GM21723 (cell line): ENCODE data around the gene CUBN.
A peak's percentile ranks its signal among the peaks of the same experiment; 100 is the strongest.
"Not testable (repeated sequence)": the region's sequence is repeated elsewhere in the genome, so short reads cannot be mapped to it uniquely, and the experiment has no call there.

ENCODE experiments used
- ATAC-seq: cut with Tn5 transposase; IDR thresholded peaks from one replicate; pipeline ENCODE4 v1.9.1; 2021; ENCODE audit warnings: mild to moderate bottlenecking, moderate library complexity; ENCODE audit not compliant: unreplicated experiment

CUBN gene

DNA sequence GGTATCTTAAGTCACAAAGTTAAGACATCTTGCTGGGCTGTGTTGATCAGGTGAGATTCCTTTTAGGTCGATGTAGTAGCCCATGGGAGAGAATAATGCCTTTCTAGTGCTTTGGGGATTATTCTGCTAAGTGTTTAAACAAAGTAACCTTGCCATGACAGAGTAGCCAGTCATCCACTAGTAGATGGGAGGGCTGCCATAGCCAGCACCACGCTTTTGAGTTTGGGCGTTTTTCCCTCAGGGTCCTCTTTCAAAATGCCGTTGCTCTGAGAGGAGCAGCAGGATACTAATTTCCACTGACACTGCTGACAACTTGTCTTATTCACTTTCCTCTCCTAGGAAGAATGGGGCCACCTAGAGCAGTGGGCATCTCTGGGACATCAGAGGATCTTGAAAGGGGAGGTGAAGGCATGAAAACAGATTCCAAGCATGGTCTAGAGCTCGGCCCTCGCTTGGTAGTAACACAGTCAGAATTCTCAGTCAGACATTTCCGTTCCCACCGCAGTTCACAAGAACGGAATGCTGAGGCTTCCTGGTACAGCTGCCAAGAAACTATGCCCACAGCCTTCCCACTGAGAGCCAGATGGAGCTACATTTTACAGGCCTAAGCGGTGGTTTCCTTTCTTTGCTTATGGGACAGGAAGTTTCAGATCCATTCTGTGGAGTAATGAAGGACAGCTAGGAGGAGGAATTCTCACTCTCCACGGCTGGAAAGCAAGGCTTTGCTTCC, 297.1 kb downstream of the CUBN start:
- no peak for ATAC-seq

- ATAC-seq = no peak
These were observed 300.9 kb downstream of the CUBN start for GRCh38 chr10:16828701-16829175.

DNA sequence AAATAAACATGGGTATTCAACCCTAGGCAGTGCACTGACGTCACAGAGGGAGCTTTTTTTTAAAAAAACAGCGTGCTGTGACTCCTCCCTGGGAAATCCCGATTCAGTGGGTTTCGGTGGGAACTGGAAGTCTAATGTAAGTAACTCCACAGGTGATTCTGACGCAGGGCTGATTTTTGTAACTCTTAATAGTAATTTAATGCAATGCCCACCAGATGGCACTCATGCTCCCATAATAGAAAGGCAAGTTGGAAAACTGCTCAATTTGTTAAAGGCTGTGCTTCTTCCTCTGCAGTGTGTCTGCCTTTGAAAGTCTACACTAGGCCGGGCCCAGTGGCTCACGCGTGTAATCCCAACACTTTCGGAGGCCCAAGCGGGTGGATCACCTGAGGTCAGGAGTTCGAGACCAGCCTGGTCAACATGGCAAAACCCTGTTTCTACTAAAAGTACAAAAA, 301.5 kb downstream of the CUBN start:
- ATAC-seq = peak; percentile 92

- not testable (repeated sequence) for ATAC-seq
These were observed 302.1 kb downstream of the CUBN start for GRCh38 chr10:16827474-16827873.

DNA sequence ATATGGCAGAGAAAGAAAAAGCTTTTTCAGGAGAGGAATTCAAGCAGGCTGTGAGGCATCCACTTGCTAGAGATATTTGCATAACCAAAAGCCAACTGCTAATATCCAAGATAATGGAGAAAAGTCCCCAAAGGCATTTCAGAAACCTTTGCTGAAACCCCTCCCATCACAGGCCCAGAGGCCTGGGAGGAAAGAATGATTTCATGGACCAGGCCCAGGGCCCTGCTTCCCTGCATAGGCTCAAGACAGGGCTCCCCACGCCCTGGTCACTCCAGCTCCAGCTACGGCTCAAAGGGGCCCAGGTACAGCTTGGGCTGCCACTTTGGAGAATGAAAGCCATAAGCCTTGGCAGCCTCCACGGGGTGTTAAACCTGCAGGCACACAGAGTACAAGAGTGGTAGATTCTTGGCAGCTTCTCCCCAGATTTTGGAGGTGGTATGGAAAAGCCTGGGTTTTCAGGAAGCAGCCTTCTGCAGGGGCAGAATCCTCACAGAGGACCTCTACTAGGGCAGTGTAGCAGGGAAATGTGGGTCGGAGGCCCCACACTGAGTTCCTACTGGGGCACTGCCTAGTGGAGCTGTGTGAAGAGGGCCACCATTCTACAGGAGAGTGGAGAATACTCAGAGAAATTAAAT, 306.8 kb downstream of the CUBN start:
- ATAC-seq = no peak

- ATAC-seq = no peak
These were observed 307.6 kb downstream of the CUBN start for GRCh38 chr10:16822027-16822426.

GRCh38 chr10:16820421-16820820, 309.2 kb downstream of the CUBN start:
- no peak for ATAC-seq

GRCh38 chr10:16820018-16820417, 309.6 kb downstream of the CUBN start:
- no peak for ATAC-seq

DNA sequence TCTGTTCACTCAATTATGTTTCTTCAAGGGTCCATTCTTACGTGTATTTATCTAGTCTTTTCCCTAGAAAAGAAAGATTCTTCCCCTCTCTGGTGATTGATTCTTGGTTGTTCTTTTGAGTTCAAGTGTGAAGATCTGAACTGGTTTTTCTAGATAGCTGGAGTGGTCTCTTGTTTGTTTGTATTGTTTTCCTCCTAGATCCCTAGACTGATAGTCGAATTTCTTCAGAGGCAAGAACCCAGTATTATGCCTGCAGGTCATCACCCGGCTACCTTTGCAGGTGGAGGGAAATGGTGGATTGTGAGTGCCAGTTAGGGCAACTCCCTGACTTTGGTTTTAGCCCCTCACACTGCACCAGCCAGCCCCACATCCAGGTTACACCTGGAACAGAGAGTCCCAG, 310.2 kb downstream of the CUBN start:
- ATAC-seq = no peak

GRCh38 chr10:16819026-16819425, 310.6 kb downstream of the CUBN start:
- no peak for ATAC-seq

DNA sequence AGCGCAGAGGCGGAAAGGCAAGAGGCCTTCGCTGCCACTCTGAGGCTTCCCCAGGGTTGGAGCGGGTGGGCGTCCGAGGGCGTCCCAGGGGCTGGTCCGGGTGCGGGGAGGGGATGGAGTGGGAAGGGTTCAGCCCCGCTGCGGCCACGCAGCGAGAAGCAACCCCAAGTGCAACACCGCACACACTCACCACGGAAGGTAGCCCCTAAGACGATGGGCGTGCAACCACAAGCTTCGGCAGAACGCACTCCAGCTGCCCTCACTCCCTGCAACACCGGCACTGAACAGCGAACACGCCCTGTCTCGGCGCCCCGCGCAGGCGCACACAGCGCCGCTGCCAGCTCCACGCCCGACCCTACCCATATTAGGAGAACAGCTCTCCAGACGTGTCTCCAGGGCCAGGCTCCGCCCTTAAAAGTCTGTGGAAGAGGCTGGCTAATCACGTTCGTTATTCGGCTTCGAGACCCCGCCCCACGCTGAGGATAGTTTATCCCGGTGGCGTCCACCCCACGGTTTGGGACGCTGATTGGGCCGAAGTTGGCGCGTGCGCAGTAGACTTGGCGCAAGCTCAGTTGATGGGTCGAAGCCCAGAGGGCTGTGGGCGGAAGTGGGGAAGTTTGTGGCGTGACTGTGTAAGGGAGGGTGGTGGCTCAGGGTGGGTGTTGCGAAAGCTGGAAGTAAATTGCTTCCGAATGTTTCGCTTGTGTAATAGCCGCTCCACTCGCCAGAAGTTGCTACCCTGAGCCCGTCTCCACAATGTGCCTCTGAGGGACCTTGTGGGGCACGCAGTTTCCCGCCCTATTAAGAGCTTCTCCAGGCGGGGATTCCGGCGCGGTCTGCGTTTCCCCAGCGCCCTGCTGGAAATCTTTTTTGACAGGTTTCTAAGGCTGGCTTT, 312.2 kb downstream of the CUBN start, which contains the start of gene RSU1:
TSS of gene RSU1 (minus strand) at position 300 of the 895 bp plus-strand sequence. CDS start 343 bp downstream, outside the sequence.
- ATAC-seq = peak; percentile 99

- no peak for ATAC-seq
These were observed 312.8 kb downstream of the CUBN start for GRCh38 chr10:16816830-16817124.

- no peak for ATAC-seq
These were observed 313.4 kb downstream of the CUBN start for GRCh38 chr10:16816171-16816570.

DNA sequence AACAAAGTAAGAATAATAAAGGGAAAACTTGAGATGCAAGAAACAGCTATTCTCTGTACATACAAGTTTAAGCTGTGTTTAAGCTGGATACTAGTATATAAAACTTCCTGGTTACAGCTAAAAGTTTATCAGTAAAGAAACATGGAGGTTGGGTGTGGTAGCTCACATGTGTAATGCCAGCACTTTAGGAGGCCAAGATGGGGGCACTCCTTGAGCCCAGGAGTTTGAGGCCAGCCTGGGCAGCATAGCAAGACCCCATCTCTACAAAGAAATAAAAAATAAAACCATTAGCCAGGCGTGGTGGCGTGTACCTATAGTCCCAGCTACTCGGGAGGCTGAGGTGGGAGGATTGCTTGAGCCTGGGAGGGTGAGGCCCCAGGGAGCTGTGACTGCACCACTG, 315.6 kb downstream of the CUBN start:
- ATAC-seq = no peak

- ATAC-seq = no peak
These were observed 316.9 kb downstream of the CUBN start for GRCh38 chr10:16812676-16813075.

GRCh38 chr10:16811765-16812164, 317.8 kb downstream of the CUBN start:
- ATAC-seq = no peak

DNA sequence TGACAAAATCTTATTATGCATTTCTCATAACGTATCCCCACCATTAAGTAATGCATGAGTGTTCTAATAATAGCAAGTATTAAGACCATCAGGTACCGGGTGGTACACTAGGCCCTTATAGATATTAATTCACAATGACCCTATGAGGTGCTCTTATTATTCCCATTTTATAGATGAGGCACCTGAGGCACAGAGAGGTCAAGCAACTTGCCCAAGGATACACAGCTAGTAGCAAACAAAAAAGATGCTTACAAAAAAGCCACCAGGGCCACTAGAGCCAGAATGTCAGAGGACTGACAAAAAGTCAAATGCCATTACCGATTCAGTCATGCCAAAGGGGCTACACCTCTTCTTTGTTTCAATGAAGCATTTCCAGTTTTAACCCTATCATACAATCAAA, 318.3 kb downstream of the CUBN start:
- no peak for ATAC-seq

DNA sequence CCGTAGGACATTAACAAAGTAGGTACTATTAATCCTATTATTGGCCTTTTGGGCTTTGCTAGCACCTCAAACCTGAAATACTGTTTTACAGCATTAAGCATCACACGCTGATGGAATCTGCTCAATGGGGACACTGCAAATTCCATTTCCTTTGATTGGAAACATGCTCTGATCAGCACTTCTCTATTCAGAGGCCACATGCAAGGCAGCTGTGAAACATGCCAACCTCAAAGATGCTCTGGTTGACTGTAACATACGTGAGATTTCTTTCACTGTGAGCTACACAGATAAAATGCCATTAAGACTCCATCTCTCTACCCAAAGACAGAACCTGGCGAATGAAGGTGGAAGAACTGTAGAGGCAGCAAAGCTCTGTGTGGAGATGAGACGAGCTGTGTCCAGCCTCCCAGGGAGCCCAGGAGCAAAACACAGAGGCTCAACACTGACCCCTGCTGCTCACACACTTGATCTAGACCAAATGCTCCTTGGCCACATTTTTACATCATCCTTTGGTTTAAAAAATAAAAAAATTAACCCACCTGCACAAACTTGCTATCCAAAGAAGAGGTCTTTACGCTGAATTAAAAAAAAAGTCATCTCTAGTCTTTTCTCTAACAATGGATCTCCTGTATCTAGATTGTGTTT, 320.4 kb downstream of the CUBN start:
- ATAC-seq = peak; percentile 95

- no peak for ATAC-seq
These were observed 325.5 kb downstream of the CUBN start for GRCh38 chr10:16804123-16804522.

- ATAC-seq = no peak
These were observed 326.1 kb downstream of the CUBN start for GRCh38 chr10:16803464-16803863.

GRCh38 chr10:16799621-16800020, 330.0 kb downstream of the CUBN start:
- ATAC-seq = peak; percentile 79
